Osteocyte (in vitro differentiated cells): ENCODE results near the gene PTGES. TPM values are rescaled to one million over a fixed set of nuclear protein-coding genes. Genes with fewer than 3 reads are reported as not detected.

Experiments used
- DNase-seq: peaks from one replicate; pipeline ENCODE4 v3.0.0; 2021; ENCODE audit warnings: mixed read lengths; ENCODE audit not compliant: unreplicated experiment; ENCODE audit errors: extremely low spot score
- H3K27ac Mint-ChIP-seq: one replicate; pipeline ENCODE4 v1.8.0; 2021; ENCODE audit warnings: mild to moderate bottlenecking, mixed read lengths; ENCODE audit not compliant: unreplicated experiment
- H3K27me3 Mint-ChIP-seq: one replicate; pipeline ENCODE4 v1.8.0; 2021; ENCODE audit warnings: mixed read lengths; ENCODE audit not compliant: unreplicated experiment
- H3K36me3 Mint-ChIP-seq: one replicate; pipeline ENCODE4 v1.8.0; 2021; ENCODE audit warnings: mixed read lengths; ENCODE audit not compliant: unreplicated experiment
- H3K4me1 Mint-ChIP-seq: one replicate; pipeline ENCODE4 v1.8.0; 2021; ENCODE audit warnings: mixed read lengths; ENCODE audit not compliant: unreplicated experiment
- H3K4me3 Mint-ChIP-seq: one replicate; pipeline ENCODE4 v1.8.0; 2021; ENCODE audit warnings: mild to moderate bottlenecking, moderate library complexity, mixed read lengths; ENCODE audit not compliant: unreplicated experiment
- H3K9me3 Mint-ChIP-seq: one replicate; pipeline ENCODE4 v1.8.0; 2021; ENCODE audit warnings: mixed read lengths; ENCODE audit not compliant: unreplicated experiment
- CTCF ChIP-seq: fragments of 200-600 bp; sonication (generic); IDR thresholded peaks from 2 replicates; pipeline ENCODE4 v1.5.0; 2021; ENCODE audit warnings: antibody characterized with exemption, mild to moderate bottlenecking, moderate library complexity
- total RNA-seq: library from RNA; stranded (reverse); gene quantifications from 2 replicates; pipeline ENCODE4 v1.2.1, GENCODE V29; 2021

The PTGES gene
- total RNA-seq, 1 donor from 2014 or later: 0.83 TPM

GRCh38 chr9:129757045-129757444 lies 4.2 kb upstream of the PTGES start:
- no peaks in the 10 kb centered on the region for H3K27me3 Mint-ChIP-seq
- no peak for TF ChIP-seq CTCF
- H3K27ac Mint-ChIP-seq: no peak overlapping the region
- H3K36me3 Mint-ChIP-seq: no peaks in the 10 kb centered on the region
- H3K9me3 Mint-ChIP-seq: no peaks in the 10 kb centered on the region
- peaks cover 24% of the 10 kb centered on the region for H3K4me1 Mint-ChIP-seq
- no peak for DNase-seq
- H3K4me3 Mint-ChIP-seq: no peak overlapping the region

- TF ChIP-seq CTCF: no peak
- DNase-seq: no peak
- no peaks in the 10 kb centered on the region for H3K36me3 Mint-ChIP-seq
- H3K4me3 Mint-ChIP-seq: no peak overlapping the region
- H3K27me3 Mint-ChIP-seq: no peaks in the 10 kb centered on the region
- no peak overlapping the region for H3K27ac Mint-ChIP-seq
- peaks cover 20% of the 10 kb centered on the region for H3K4me1 Mint-ChIP-seq
- H3K9me3 Mint-ChIP-seq: no peaks in the 10 kb centered on the region
Observed at GRCh38 chr9:129756191-129756590, 3.3 kb upstream of the PTGES start.

- Mint-ChIP-seq H3K4me1 (peaks cover 27% of the 10 kb centered on the region), H3K27me3 (no peaks in the 10 kb centered on the region), H3K27ac (no peak overlapping the region), H3K4me3 (no peak overlapping the region), H3K36me3 (no peaks in the 10 kb centered on the region), H3K9me3 (no peaks in the 10 kb centered on the region)
- DNase-seq: no peak
- TF ChIP-seq CTCF: no peak
Observed at GRCh38 chr9:129755151-129755550, 2.3 kb upstream of the PTGES start.

- no peaks in the 10 kb centered on the region for H3K36me3 Mint-ChIP-seq
- no peak for DNase-seq
- no peaks in the 10 kb centered on the region for H3K27me3 Mint-ChIP-seq
- no peaks in the 10 kb centered on the region for H3K9me3 Mint-ChIP-seq
- H3K4me1 Mint-ChIP-seq: peaks cover 34% of the 10 kb centered on the region
- H3K27ac Mint-ChIP-seq: no peak overlapping the region
- TF ChIP-seq CTCF: no peak
- H3K4me3 Mint-ChIP-seq: peak overlapping the region; percentile 38
Observed at GRCh38 chr9:129751841-129752801, 721 bp downstream of the PTGES start.

GRCh38 chr9:129750013-129750638 lies 2.7 kb downstream of the PTGES start:
- H3K36me3 Mint-ChIP-seq: no peaks in the 10 kb centered on the region
- no peak for DNase-seq
- TF ChIP-seq CTCF: no peak
- no peaks in the 10 kb centered on the region for H3K27me3 Mint-ChIP-seq
- peaks cover 44% of the 10 kb centered on the region for H3K4me1 Mint-ChIP-seq
- peak overlapping the region; percentile 70 for H3K27ac Mint-ChIP-seq
- no peak overlapping the region for H3K4me3 Mint-ChIP-seq
- H3K9me3 Mint-ChIP-seq: no peaks in the 10 kb centered on the region
